Adrenal gland (tissue), 12 donors: ENCODE results near the gene CKAP5. TPM values are rescaled to one million over a fixed set of nuclear protein-coding genes. Genes with fewer than 3 reads are reported as not detected.

ENCODE experiments used
- DNase-seq, 7 donors: peaks; one replicate each; pipeline ENCODE4 v3.0.0-alpha.2; 2019 to 2020
- H3K27ac ChIP-seq, 5 donors: fragments of 200-600 bp; sonication (generic) in 4 of 5; 1 replicate in 3 of 5; 2 replicates in 2 of 5; pipeline versions ENCODE4 v1.5.1 to v1.8.0; 2016 to 2020; ENCODE audit warnings: mild to moderate bottlenecking in 1 of 5
- H3K27me3 ChIP-seq: fragments of 200-600 bp; 2 replicates; pipeline ENCODE4 v1.8.0; 2021
- H3K36me3 ChIP-seq, 2 donors: fragments of 200-600 bp; replicated peaks in 1 of 2; 1 replicate in 1 of 2; 2 replicates in 1 of 2; pipeline versions ENCODE4 v1.5.1 to v1.8.0; 2018 to 2022
- H3K4me1 ChIP-seq, 2 donors: fragments of 200-600 bp; replicated peaks in 1 of 2; 1 replicate in 1 of 2; 2 replicates in 1 of 2; pipeline versions ENCODE4 v1.5.1 to v1.8.0; 2018 to 2021
- H3K4me3 ChIP-seq, 4 donors: fragments of 200-600 bp; sonication (generic) in 3 of 4; one replicate each; pipeline ENCODE4 v1.5.1; 2016 to 2018
- H3K9me3 ChIP-seq, 3 donors: fragments of 200-600 bp; sonication (generic) in 1 of 3; replicated peaks in 1 of 3; 1 replicate in 2 of 3; 2 replicates in 1 of 3; pipeline versions ENCODE4 v1.5.1 to v1.8.0; 2016 to 2021
- CTCF ChIP-seq, 6 experiments: fragments of 450-650 bp in 4 of 6; fragments of 200-600 bp in 2 of 6; sonication (generic) in 1 of 6; IDR thresholded peaks; 1 replicate in 5 of 6; 2 replicates in 1 of 6; pipeline versions ENCODE4 v1.5.1 to v1.8.0; 2016 to 2021; ENCODE audit warnings: antibody characterized with exemption in 6 of 6, mild to moderate bottlenecking in 2 of 6, moderate library complexity in 1 of 6
- POLR2A ChIP-seq, 2 donors: fragments of 450-650 bp; IDR thresholded peaks; one replicate each; pipeline ENCODE4 v1.6.1; 2017; ENCODE audit warnings: antibody characterized with exemption in 2 of 2, mild to moderate bottlenecking in 2 of 2, moderate library complexity in 1 of 2
- WGBS, 4 donors: extraction: QIAGEN DNeasy Blood & Tissue Kit in 2 of 4; methylation state at CpG; one replicate each; pipeline versions ENCODE4 v1.1.5 to v1.1.7; 2013 to 2017; 5-methylcytosine and 5-hydroxymethylcytosine counted together
- intact Hi-C, 2 donors: fragments of 100-400 bp; cut with DNase I; formaldehyde crosslinking; loops; one replicate each; pipeline versions ENCODE4 v1.14.1 to v1.15.0; 2022 to 2023
- polyA plus RNA-seq, 3 donors: library from polyadenylated mRNA; stranded (reverse); fragments of 200-250 nt in 2 of 3; fragments of 350-450 nt in 1 of 3; fragmentation: Illumina TruSeq in 1 of 3; extraction: RNeasy Lipid Tissue Mini Kit (QIAGEN cat#74804) in 1 of 3; gene quantifications; one replicate each; pipeline ENCODE4 v1.2.3, GENCODE V29; 2013 to 2014
- total RNA-seq, 9 donors: library from RNA; depleted of rRNA in 4 of 9; stranded (reverse); fragments of >200 nt in 4 of 9; fragments of 120-200 nt in 1 of 9; fragmentation: NEBNext Ultra II Directional in 1 of 9; extraction: Animal tissue kit (Norgen Biotek cat#: 25700) in 1 of 9; gene quantifications; one replicate each; pipeline versions ENCODE4 v1.1.0 to v1.2.4, GENCODE V29; 2013 to 2023
- donor health status: healthy with polysubstance abuse.
- donor health status: Bipolar disorder and iron deficiency.
- donor health status: DM: yes; HTN: yes; CAD: no.
- donor health status: DM: no; HTN: no; CAD: no.
- donor health status: DM: no; HTN: no; CAD: no.
- donor health status: DM: yes; HTN: yes; CAD: no.

Gene CKAP5
- total and polyA plus RNA-seq, 12 donors = 18.0 to 174 (median 97.6) TPM

- TF ChIP-seq POLR2A (IDR thresholded peaks at IDR 0.05) (no peak), CTCF (IDR thresholded peaks at IDR 0.05) (no peak)
- 95 to 96% (median 95%) methylated on average over 11 to 16 of the region's 16 CpGs for WGBS, 4 donors
- no peak for DNase-seq
Measured at GRCh38 chr11:46894506-46894905, 48.4 kb upstream of the CKAP5 start.

GRCh38 chr11:46892838-46893237 is 46.8 kb upstream of the CKAP5 start:
- whole genome bisulfite sequencing, 4 donors = 90 to 100% (median 92%) methylated on average over 3 to 9 of the region's 9 CpGs
- TF ChIP-seq CTCF (IDR thresholded peaks at IDR 0.05) (no peak), POLR2A (IDR thresholded peaks at IDR 0.05) (no peak)
- DNase-seq = no peak
- Histone ChIP-seq H3K9me3 (no peaks in the 10 kb centered on the region), H3K27ac (no peak overlapping the region), H3K4me3 (no peak overlapping the region), H3K36me3 (no peaks in the 10 kb centered on the region), H3K27me3 (no peaks in the 10 kb centered on the region), H3K4me1 (no peaks in the 10 kb centered on the region)
- intact Hi-C loops = loop anchor here in 1 of 2 donors (10.0 kb wide), 1 partner anchor 452 kb away; no protein-coding TSS in a partner anchor

More at GRCh38 chr11:46894506-46894905, 48.4 kb upstream of the CKAP5 start:
- H3K9me3 ChIP-seq = no peaks in the 10 kb centered on the region
- no peak overlapping the region for H3K4me3 ChIP-seq
- no peaks in the 10 kb centered on the region for H3K27me3 ChIP-seq
- H3K4me1 ChIP-seq = no peaks in the 10 kb centered on the region
- no peaks in the 10 kb centered on the region for H3K36me3 ChIP-seq
- H3K27ac ChIP-seq = no peak overlapping the region
- intact Hi-C loops = loop anchor here in 1 of 2 donors (10.0 kb wide), 1 partner anchor 450 kb away; no protein-coding TSS in a partner anchor

GRCh38 chr11:46892109-46892508 is 46.0 kb upstream of the CKAP5 start:
- no peak for DNase-seq
- Histone ChIP-seq H3K27ac (no peak overlapping the region), H3K27me3 (no peaks in the 10 kb centered on the region), H3K4me3 (no peak overlapping the region), H3K9me3 (no peaks in the 10 kb centered on the region), H3K36me3 (no peaks in the 10 kb centered on the region), H3K4me1 (no peaks in the 10 kb centered on the region)
- 91 to 94% (median 92%) methylated on average over 2 of the region's 2 CpGs for WGBS, 4 donors
- no peak for TF ChIP-seq CTCF (IDR thresholded peaks at IDR 0.05)
- no peak for TF ChIP-seq POLR2A (IDR thresholded peaks at IDR 0.05)
- intact Hi-C loops = loop anchor here in 1 of 2 donors (10.0 kb wide), 1 partner anchor 453 kb away; no protein-coding TSS in a partner anchor

GRCh38 chr11:46890665-46891064 is 44.6 kb upstream of the CKAP5 start:
- Histone ChIP-seq H3K36me3 (no peaks in the 10 kb centered on the region), H3K4me3 (no peak overlapping the region), H3K9me3 (no peaks in the 10 kb centered on the region), H3K27ac (no peak overlapping the region), H3K4me1 (no peaks in the 10 kb centered on the region), H3K27me3 (no peaks in the 10 kb centered on the region)
- no peak for DNase-seq
- 96 to 100% (median 99%) methylated on average over 2 of the region's 2 CpGs for WGBS, 4 donors
- TF ChIP-seq POLR2A (IDR thresholded peaks at IDR 0.05) = no peak
- TF ChIP-seq CTCF (IDR thresholded peaks at IDR 0.05) = no peak
- intact Hi-C loops = loop anchor here in 1 of 2 donors (10.0 kb wide), 1 partner anchor 454 kb away; no protein-coding TSS in a partner anchor
